K562 (cell line): Measurements from ENCODE around the gene EZH1. TPM values are rescaled to one million over a fixed set of nuclear protein-coding genes. Genes with fewer than 3 reads are reported as not detected.

Source experiments
- CEBPZ ChIP-seq: fragments of 150-350 bp; IDR thresholded peaks from 2 replicates; pipeline ENCODE4 v1.6.1; 2014; ENCODE audit warnings: low read depth, mild to moderate bottlenecking, low read length, borderline replicate concordance
- CHD1 ChIP-seq: fragments of 200-600 bp; sonication (generic); IDR thresholded peaks from one replicate; pipeline ENCODE4 v1.6.1; 2012; ENCODE audit warnings: mild to moderate bottlenecking, moderate library complexity, low read length, inconsistent platforms
- KDM1A ChIP-seq, 2 experiments: fragments of 450-650 bp; IDR thresholded peaks; 2 replicates each; pipeline ENCODE4 v1.6.1; 2016; ENCODE audit warnings: mild to moderate bottlenecking in 2 of 2
- SIN3B ChIP-seq: fragments of 450-650 bp; IDR thresholded peaks from 2 replicates; pipeline ENCODE4 v1.6.1; 2017; ENCODE audit warnings: low read depth, mild to moderate bottlenecking, moderate library complexity
- SREBF1 ChIP-seq: fragments of 150-350 bp; IDR thresholded peaks from 2 replicates; pipeline ENCODE4 v1.6.1; 2014; ENCODE audit warnings: antibody characterized with exemption, low read depth, low read length, borderline replicate concordance
- ZC3H8 ChIP-seq: fragments of 450-650 bp; IDR thresholded peaks from 2 replicates; pipeline ENCODE4 v1.6.1; 2017
- ZNF263 ChIP-seq: sonication (generic); formaldehyde crosslinking; IDR thresholded peaks from 2 replicates; pipeline ENCODE4 v1.8.0; 2022; ENCODE audit warnings: mild to moderate bottlenecking, missing genetic modification reagents, borderline replicate concordance
- ZNF445 ChIP-seq: fragments of 250-450 bp; sonication (Bioruptor Pico); IDR thresholded peaks from 2 replicates; pipeline ENCODE4 v1.4.0; 2020; ENCODE audit warnings: low read depth, mild to moderate bottlenecking, moderate library complexity
- polyA plus RNA-seq, 8 experiments: library from polyadenylated mRNA; depleted of rRNA in 4 of 8; stranded (reverse) in 5 of 8; unstranded in 3 of 8; fragments of >200 nt; fragmentation: Nextera tagmentation in 2 of 8; fragmentation: Illumina TruSeq in 1 of 8; extraction: Ambion mirVana in 2 of 8; extraction: Trizol in 1 of 8; gene quantifications; 2 replicates each; pipeline versions ENCODE4 v1.2.1 to v1.2.3, GENCODE V29; 2011 to 2014; ENCODE audit warnings: inconsistent platforms in 1 of 8, missing spikeins in 1 of 8
- total RNA-seq, 7 experiments: library from RNA; depleted of rRNA in 6 of 7; stranded (reverse); fragments of >200 nt in 6 of 7; fragmentation: Illumina TruSeq in 2 of 7; extraction: Trizol in 2 of 7; gene quantifications; 2 replicates each; pipeline versions ENCODE4 v1.2.1 to v1.2.3, GENCODE V29; 2011 to 2021; ENCODE audit warnings: low replicate concordance in 1 of 7
- TF ChIP-seq, protein P1 (sequence below), 2 experiments: fragments of 450-650 bp; formaldehyde crosslinking in 1 of 2; IDR thresholded peaks; 2 replicates each; pipeline versions ENCODE4 v1.4.0 to v1.6.1; 2014 to 2020; ENCODE audit warnings: mild to moderate bottlenecking in 2 of 2, borderline replicate concordance in 1 of 2, low read depth in 1 of 2
- TF ChIP-seq, protein P2 (sequence below): sonication (generic); formaldehyde crosslinking; IDR thresholded peaks from 2 replicates; pipeline ENCODE4 v1.8.0; 2022; ENCODE audit warnings: mild to moderate bottlenecking, missing genetic modification reagents

Gene EZH1
- total and polyA plus RNA-seq, 9 of the 15 experiments (the other 6 are each of a cell fraction or from before 2014, with no cell fraction given): 8.6 to 40.8 (median 22.9) TPM

DNA sequence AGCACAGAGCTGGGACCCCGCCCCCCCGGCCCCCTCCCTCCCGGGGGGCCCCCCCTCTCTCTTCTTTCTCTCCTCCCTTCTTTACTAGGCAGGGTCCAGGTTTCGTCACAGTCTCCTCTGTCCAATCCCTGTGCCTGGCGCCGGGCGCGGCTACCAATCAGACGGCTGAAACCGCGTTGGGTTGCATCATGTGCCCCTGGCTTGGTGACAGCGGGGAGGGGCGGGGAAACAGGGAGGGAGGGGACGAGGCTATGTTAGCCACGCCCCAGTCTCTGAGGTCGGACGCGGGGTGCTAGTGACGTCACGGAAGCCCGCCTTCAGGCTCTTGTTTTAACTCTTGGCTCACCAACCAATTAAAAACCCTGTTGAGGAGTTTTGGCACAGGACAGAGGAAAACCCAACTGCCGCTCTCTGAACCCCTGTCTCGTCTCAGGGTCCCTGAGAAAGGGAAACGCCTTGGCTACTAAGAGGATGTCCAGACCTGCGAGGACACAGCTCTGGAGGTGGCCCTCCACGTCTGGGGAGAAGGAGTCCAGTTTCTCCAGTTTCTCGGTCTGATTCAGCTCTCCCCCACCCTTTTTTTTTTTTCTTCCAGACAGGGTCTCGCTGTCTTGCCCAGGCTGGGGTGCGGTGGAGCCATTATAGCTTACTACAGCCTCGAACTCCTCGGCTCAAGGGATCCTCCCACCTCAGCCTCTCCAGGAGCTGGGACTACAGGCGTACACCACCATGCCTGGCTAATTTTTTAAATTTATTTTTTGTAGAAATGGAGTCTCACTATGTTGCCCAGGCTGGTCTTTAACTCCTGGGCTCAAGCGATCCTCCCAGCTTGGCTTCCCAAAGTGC lies 67.6 kb downstream of the EZH1 start (continued):
- TF ChIP-seq, protein P1, sequence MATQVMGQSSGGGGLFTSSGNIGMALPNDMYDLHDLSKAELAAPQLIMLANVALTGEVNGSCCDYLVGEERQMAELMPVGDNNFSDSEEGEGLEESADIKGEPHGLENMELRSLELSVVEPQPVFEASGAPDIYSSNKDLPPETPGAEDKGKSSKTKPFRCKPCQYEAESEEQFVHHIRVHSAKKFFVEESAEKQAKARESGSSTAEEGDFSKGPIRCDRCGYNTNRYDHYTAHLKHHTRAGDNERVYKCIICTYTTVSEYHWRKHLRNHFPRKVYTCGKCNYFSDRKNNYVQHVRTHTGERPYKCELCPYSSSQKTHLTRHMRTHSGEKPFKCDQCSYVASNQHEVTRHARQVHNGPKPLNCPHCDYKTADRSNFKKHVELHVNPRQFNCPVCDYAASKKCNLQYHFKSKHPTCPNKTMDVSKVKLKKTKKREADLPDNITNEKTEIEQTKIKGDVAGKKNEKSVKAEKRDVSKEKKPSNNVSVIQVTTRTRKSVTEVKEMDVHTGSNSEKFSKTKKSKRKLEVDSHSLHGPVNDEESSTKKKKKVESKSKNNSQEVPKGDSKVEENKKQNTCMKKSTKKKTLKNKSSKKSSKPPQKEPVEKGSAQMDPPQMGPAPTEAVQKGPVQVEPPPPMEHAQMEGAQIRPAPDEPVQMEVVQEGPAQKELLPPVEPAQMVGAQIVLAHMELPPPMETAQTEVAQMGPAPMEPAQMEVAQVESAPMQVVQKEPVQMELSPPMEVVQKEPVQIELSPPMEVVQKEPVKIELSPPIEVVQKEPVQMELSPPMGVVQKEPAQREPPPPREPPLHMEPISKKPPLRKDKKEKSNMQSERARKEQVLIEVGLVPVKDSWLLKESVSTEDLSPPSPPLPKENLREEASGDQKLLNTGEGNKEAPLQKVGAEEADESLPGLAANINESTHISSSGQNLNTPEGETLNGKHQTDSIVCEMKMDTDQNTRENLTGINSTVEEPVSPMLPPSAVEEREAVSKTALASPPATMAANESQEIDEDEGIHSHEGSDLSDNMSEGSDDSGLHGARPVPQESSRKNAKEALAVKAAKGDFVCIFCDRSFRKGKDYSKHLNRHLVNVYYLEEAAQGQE (IDR thresholded peaks at IDR 0.05; ENCODE audit: borderline replicate concordance): peak; percentile 42
- TF ChIP-seq, protein P1 (CRISPR knock-in tag; IDR thresholded peaks at IDR 0.05; ENCODE audit: low read depth): no peak
- TF ChIP-seq SIN3B (no peak), SREBF1 (no peak), KDM1A (IDR thresholded peaks at IDR 0.05) (peak in 1 of 2 experiments; percentile 51; a peak in 1 of 4 replicates), CEBPZ (no peak), ZNF263 (no peak), CHD1 (peak; percentile 74), ZNF445 (no peak), ZC3H8 (no peak)
- TF ChIP-seq, protein P2, sequence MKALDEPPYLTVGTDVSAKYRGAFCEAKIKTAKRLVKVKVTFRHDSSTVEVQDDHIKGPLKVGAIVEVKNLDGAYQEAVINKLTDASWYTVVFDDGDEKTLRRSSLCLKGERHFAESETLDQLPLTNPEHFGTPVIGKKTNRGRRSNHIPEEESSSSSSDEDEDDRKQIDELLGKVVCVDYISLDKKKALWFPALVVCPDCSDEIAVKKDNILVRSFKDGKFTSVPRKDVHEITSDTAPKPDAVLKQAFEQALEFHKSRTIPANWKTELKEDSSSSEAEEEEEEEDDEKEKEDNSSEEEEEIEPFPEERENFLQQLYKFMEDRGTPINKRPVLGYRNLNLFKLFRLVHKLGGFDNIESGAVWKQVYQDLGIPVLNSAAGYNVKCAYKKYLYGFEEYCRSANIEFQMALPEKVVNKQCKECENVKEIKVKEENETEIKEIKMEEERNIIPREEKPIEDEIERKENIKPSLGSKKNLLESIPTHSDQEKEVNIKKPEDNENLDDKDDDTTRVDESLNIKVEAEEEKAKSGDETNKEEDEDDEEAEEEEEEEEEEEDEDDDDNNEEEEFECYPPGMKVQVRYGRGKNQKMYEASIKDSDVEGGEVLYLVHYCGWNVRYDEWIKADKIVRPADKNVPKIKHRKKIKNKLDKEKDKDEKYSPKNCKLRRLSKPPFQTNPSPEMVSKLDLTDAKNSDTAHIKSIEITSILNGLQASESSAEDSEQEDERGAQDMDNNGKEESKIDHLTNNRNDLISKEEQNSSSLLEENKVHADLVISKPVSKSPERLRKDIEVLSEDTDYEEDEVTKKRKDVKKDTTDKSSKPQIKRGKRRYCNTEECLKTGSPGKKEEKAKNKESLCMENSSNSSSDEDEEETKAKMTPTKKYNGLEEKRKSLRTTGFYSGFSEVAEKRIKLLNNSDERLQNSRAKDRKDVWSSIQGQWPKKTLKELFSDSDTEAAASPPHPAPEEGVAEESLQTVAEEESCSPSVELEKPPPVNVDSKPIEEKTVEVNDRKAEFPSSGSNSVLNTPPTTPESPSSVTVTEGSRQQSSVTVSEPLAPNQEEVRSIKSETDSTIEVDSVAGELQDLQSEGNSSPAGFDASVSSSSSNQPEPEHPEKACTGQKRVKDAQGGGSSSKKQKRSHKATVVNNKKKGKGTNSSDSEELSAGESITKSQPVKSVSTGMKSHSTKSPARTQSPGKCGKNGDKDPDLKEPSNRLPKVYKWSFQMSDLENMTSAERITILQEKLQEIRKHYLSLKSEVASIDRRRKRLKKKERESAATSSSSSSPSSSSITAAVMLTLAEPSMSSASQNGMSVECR: no peak
